Subcutaneous abdominal adipose tissue (tissue), 5 donors: ENCODE data around the gene BFSP1.

Experiments
- H3K27ac ChIP-seq: one replicate; pipeline ENCODE4 v1.7.0; 2013; ENCODE audit warnings: low read depth, mild to moderate bottlenecking, inconsistent platforms, low read length, moderate library complexity
- H3K27me3 ChIP-seq, 5 donors: one replicate each; pipeline ENCODE4 v1.7.0; 2013; ENCODE audit warnings: low read length in 5 of 5, inconsistent platforms in 1 of 5; ENCODE audit not compliant: control insufficient read depth in 5 of 5, insufficient read depth in 4 of 5
- H3K36me3 ChIP-seq, 5 donors: one replicate each; pipeline ENCODE4 v1.7.0; 2013; ENCODE audit warnings: low read length in 5 of 5; ENCODE audit not compliant: control insufficient read depth in 5 of 5, insufficient read depth in 5 of 5
- H3K4me1 ChIP-seq, 5 donors: one replicate each; pipeline ENCODE4 v1.7.0; 2013; ENCODE audit warnings: low read length in 5 of 5, mild to moderate bottlenecking in 3 of 5, moderate library complexity in 1 of 5; ENCODE audit not compliant: control insufficient read depth in 5 of 5, insufficient read depth in 5 of 5
- H3K4me3 ChIP-seq, 5 donors: one replicate each; pipeline ENCODE4 v1.7.0; 2013; ENCODE audit warnings: low read length in 5 of 5, low read depth in 1 of 5
- H3K9ac ChIP-seq, 5 donors: one replicate each; pipeline ENCODE4 v1.7.0; 2013; ENCODE audit warnings: low read length in 5 of 5, mild to moderate bottlenecking in 4 of 5, moderate library complexity in 3 of 5
- H3K9me3 ChIP-seq, 5 donors: one replicate each; pipeline ENCODE4 v1.7.0; 2013; ENCODE audit warnings: low read length in 5 of 5; ENCODE audit not compliant: control insufficient read depth in 5 of 5
- donor health status: healthy.
- donor health status: healthy.
- donor health status: healthy.
- donor health status: healthy.
- donor health status: healthy.

The BFSP1 gene

DNA sequence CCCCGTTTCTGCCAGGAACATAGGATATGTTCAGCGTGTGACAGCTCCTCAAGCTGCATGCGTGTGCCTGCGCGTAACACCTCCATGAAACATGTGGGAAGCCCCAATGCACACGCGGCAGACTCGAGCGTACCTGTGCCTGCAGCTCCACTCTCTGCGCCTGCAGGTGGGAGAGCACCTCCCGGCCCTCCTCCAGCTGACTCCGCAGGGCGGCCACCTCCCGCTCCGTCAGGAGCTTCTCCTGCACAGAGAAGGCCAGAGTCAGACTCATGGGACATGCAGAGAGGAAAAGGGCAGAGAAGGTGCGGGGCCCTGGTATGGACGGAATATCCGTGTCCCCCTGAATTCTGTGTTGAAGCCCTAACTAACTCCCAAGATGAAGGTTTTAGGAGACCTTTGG, 22.4 kb downstream of the BFSP1 start:
- H3K4me1 ChIP-seq, result peaks cover 0 to 20% (median 15%) of the 10 kb centered on the region in 5 donors
- H3K9me3 ChIP-seq, result no peaks in the 10 kb centered on the region
- no peak overlapping the region for H3K4me3 ChIP-seq
- H3K9ac ChIP-seq, result no peak overlapping the region
- no peak overlapping the region for H3K27ac ChIP-seq
- H3K27me3 ChIP-seq, result no peaks in the 10 kb centered on the region
- no peaks in the 10 kb centered on the region for H3K36me3 ChIP-seq

DNA sequence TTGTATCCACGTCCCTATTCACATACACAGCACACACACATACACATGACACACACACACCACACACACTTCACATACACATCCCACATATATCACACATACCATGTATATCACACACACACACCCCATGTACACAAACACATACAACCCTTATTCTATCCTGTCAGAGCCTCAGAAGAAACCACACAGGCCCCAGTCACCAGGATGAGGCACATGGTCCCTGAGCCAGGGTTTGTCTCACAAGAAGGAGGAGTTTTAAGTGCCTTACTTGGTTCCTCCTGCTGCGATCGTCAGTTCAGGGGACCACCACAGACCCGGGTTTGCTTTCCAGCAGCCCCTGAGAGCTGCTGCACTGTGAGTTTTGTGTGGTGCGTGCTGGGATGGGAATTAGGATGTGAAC, 23.6 kb downstream of the BFSP1 start:
- Histone ChIP-seq H3K4me3 (no peak overlapping the region), H3K27ac (no peak overlapping the region), H3K36me3 (no peaks in the 10 kb centered on the region), H3K9ac (no peak overlapping the region), H3K4me1 (peaks cover 0 to 20% (median 15%) of the 10 kb centered on the region in 5 donors), H3K9me3 (no peaks in the 10 kb centered on the region), H3K27me3 (no peaks in the 10 kb centered on the region)

DNA sequence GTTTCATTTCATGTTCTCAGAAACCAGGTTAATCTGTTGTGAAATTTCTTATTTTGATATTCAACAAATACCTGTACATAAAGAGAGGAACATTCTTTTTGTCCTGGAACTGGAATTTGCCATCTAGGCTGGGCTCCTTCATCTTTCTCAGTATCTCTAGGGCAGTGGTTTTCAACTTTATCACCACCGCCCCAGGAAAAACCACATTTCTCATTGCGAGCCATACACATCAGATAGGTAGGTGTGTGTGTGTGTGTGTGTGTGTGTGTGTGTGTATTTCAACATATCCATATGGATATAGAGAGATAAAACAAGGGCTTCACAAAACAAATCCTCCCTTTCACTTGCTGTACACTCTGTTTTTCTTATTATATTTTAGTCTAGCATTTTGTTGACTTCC, 24.1 kb downstream of the BFSP1 start:
- Histone ChIP-seq H3K9ac (no peak overlapping the region), H3K4me1 (peaks cover 0 to 20% (median 15%) of the 10 kb centered on the region in 5 donors), H3K4me3 (no peak overlapping the region), H3K27ac (no peak overlapping the region), H3K9me3 (no peaks in the 10 kb centered on the region), H3K36me3 (no peaks in the 10 kb centered on the region), H3K27me3 (no peaks in the 10 kb centered on the region)

DNA sequence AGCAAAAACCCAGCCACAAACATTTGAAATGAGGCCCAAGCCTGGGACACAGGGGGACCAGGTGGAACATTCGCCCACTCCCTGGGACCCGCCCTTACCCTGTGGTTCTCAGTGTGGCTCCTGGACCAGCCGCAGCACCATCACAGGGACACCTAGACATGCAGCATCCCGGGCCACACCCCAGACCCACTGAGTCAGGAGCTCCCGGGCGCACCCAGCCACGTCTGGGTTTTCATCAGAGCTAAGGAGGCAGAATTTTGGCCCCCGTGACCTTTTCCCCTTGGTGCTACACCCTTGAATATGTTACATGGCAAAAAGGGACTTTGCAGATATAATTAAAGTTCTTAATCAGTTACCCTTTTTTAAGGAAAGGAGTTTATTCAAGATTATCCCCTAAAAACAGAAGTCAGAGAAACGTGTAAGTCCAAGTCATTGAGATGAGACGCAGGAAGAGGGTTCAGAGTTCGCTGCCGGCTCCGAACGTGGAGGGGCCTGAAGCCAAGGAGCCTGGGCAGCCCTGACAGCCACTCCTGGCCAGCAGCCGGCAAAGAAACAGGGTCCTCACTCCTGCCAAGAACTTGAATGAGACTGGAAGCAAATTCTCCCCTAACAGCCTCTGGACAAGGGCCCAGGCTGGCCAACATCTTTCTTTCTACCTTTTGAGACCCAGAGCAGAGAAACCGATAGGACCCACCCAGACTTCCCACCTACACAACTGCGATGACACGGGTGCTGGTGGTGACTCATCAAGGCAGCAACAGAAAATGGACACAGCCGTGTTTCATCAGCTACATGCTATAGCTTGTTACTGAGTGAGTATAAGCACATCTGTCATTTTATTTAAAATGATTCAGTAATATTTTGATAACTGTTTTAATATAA, 25.3 kb downstream of the BFSP1 start:
- no peaks in the 10 kb centered on the region for H3K9me3 ChIP-seq
- peak overlapping the region in 3 of 5 donors; percentile 63 to 75 (median 63) for H3K9ac ChIP-seq

DNA sequence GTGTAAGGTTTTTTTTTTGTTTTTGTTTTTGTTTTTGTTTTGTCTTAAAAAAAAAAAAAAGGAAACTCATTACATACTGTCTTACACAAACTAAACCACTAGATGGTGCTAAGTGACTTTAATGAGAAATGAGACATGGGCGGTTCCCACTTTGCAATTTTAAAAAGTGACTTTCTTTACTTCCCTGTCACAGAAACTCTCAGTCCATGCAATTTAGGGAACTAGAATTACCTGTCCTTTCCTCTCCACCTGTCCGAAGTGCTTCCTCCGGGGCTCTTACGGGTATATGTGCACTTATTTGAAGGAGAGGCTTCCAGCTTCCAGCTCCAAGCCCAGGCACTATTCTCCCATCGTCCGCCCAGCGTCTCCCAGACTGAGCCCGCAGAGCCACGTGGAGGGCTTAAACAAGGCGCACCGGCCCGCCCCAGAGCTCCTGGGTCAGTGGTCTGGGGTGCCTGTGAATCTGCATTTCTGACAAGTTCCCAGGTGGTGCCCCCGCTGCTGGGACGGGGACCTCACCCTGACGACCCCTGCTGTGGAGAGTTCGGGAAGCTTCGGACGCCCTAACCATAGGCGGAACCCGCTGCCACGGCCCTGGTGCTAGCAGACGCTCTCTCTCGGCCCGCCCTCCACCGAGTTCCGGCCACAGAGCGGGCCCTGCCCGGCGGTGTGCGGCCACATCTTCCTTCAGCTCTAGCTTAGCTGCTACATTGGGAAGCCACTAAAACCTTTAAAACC, 26.1 kb downstream of the BFSP1 start:
- Histone ChIP-seq H3K9ac (peak overlapping the region; percentile 41 to 75 (median 63)), H3K27ac (peak overlapping the region; percentile 54)

More for the DNA sequence above, 25.3 kb downstream of the BFSP1 start:
- H3K4me1 ChIP-seq, result peaks cover 0 to 20% (median 15%) of the 10 kb centered on the region in 5 donors
- peak overlapping the region; percentile 54 for H3K27ac ChIP-seq
- H3K4me3 ChIP-seq, result peak overlapping the region in 4 of 5 donors; percentile 60 to 78 (median 72)
- H3K36me3 ChIP-seq, result no peaks in the 10 kb centered on the region
- H3K27me3 ChIP-seq, result no peaks in the 10 kb centered on the region

DNA sequence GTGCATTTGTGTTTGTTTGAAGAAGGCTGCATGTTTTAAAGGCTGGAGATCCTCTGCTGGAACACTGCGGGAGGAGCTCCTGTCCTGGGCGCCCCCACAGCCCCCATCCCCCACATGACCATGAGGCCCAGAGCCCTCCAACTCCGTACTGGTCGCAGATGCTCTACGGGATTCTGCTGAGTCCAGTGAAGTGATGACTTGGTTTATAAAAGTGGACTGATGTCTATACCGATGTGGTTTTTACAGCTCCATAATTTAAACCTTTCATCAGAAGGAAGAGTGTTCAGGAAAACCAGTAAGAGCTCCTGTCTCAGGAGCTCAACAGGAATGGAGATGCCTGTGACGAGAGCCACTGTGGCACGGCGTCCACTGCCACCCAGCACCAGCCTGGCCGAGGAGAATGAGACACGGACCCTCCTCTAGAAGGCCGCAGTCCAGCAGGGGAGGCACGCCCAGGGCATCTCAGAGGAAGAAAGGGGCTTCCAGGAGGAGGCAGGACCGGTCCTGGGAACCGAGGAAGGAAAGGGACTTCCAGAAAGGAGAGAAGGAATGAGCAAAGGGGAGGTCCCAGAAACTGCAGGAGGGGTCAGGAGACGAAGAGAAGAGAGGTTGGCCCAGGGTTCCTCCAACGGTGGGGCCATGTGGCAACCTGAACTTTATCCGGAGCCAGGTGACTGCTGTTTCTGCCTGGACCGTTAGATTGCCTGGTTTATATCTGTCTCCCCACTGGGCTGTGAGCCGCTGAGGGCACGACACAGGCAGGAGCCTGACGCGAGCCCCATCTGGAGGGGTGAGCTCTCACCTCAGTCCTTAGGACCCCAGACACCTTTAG, 26.9 kb downstream of the BFSP1 start:
- Histone ChIP-seq H3K4me1 (peaks cover 0 to 15% (median 14%) of the 10 kb centered on the region in 5 donors), H3K27ac (peak overlapping the region; percentile 54), H3K4me3 (peak overlapping the region in 4 of 5 donors; percentile 60 to 78 (median 72)), H3K9ac (peak overlapping the region; percentile 41 to 75 (median 63)), H3K36me3 (no peaks in the 10 kb centered on the region), H3K9me3 (no peaks in the 10 kb centered on the region), H3K27me3 (no peaks in the 10 kb centered on the region)

More for the DNA sequence above, 26.1 kb downstream of the BFSP1 start:
- no peaks in the 10 kb centered on the region for H3K36me3 ChIP-seq
- H3K4me3 ChIP-seq, result peak overlapping the region; percentile 60 to 78 (median 71)
- peaks cover 0 to 20% (median 15%) of the 10 kb centered on the region in 5 donors for H3K4me1 ChIP-seq
- H3K27me3 ChIP-seq, result no peaks in the 10 kb centered on the region
- H3K9me3 ChIP-seq, result no peaks in the 10 kb centered on the region

DNA sequence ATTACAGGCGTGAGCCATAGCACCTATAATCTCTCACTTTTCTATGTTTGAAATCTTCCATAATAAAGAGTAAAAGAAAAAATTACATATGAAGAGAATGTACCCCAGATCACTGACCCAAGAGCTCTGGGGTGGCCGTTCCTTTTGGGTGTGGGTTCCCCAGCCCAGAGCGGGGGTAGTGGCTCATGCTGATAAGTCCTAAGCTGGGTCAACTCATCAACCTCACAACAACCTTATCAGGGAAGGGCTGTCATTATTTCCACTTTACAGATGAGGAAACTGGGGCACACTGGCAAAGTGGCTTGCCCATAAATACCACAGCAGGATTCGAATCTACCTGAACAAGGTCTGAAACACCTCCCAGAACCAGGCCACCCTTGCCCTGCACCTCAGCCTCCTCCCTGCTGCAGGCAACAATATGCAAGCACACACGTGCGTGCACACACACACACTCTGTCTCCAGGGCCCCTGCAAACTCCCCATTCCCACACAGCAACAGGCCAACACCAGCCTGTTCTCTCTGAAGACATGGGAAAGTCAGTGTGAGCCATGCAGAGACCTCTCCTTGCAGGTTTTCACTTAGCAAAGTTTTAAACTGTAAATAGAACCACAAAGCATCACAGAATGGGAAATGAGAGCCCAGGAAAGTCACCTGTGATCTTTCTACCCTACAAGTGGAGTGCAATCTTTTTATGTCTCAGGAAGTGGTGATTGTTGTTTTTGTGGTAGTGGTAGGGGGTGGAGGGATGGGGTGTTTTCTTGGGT, 27.7 kb downstream of the BFSP1 start:
- Histone ChIP-seq H3K9ac (no peak overlapping the region), H3K36me3 (no peaks in the 10 kb centered on the region)

DNA sequence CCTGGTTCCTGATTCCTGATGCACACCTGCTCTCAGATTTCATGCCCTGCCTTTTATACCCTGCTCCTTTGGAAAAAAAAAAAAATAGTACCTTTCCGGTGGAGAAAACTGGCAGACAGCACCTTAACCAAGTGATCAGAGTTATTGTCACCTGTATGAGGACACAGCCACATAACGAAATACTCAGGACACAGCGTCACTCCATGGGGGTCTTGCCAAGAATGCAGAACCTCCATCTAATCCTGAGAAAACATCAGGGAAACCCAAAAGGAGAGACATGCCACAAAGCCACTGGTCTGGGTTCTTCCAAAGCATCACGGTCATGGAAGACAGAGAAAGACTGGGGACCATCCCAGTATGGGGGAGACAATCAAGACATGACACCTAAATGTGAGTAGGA, 29.1 kb downstream of the BFSP1 start:
- H3K36me3 ChIP-seq, result no peaks in the 10 kb centered on the region
- no peaks in the 10 kb centered on the region for H3K27me3 ChIP-seq
- H3K9ac ChIP-seq, result no peak overlapping the region
- no peak overlapping the region for H3K4me3 ChIP-seq
- H3K9me3 ChIP-seq, result no peaks in the 10 kb centered on the region
- no peak overlapping the region for H3K27ac ChIP-seq
- H3K4me1 ChIP-seq, result peaks cover 0 to 18% (median 16%) of the 10 kb centered on the region in 5 donors

More for the DNA sequence above, 27.7 kb downstream of the BFSP1 start:
- H3K27ac ChIP-seq, result no peak overlapping the region
- no peaks in the 10 kb centered on the region for H3K27me3 ChIP-seq
- H3K4me1 ChIP-seq, result peaks cover 0 to 15% (median 13%) of the 10 kb centered on the region in 5 donors
- H3K9me3 ChIP-seq, result no peaks in the 10 kb centered on the region
- H3K4me3 ChIP-seq, result no peak overlapping the region

DNA sequence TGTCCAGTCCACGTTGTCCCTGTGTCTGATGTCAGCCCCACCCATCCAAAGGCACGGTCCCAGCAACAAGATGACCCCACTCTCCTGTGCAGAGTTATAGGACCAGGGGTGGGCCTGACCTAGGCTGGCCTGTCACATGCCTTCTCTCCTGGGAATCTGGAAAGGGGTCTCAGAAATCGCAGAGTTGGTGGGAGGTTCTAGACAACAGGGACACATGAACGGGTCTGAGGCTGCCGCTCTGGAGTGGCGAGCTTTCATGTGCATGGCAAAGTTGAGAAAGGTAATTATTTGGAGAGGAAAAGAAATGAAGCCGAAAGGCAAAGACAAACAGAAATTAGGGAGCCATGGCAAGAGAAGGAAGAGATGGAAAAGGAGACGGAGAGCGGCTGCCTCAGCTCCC, 29.5 kb downstream of the BFSP1 start:
- H3K27me3 ChIP-seq, result no peaks in the 10 kb centered on the region
- H3K36me3 ChIP-seq, result no peaks in the 10 kb centered on the region
- H3K9me3 ChIP-seq, result no peaks in the 10 kb centered on the region
- no peak overlapping the region for H3K27ac ChIP-seq
- H3K4me1 ChIP-seq, result peaks cover 0 to 22% (median 20%) of the 10 kb centered on the region in 5 donors
- no peak overlapping the region for H3K4me3 ChIP-seq
- peak overlapping the region in 1 of 5 donors; percentile 13 for H3K9ac ChIP-seq
